ENCODE measurements around the gene WDR90. TPM values are rescaled to one million over a fixed set of nuclear protein-coding genes. Genes with fewer than 3 reads are reported as not detected.

The WDR90 gene
- total and polyA plus RNA-seq, 10 of the 15 experiments (the other 5 are each of a cell fraction or from before 2014, with no cell fraction given): 2.0 to 65.0 (median 16.7) TPM

- CTCF ChIA-PET: no interaction called here
- BruUV-seq (replicated peaks): no TSS peak
- intact Hi-C loops (cut with micrococcal nuclease; ENCODE audit: unreplicated experiment) (no loop called here), in situ Hi-C loops (cut with MboI) (no loop called here)
- Histone ChIP-seq H3K36me3 (ENCODE audit: control insufficient read depth in 2 of 2, insufficient read depth in 2 of 2, low read length in 1 of 2) (peaks cover 0 to 4% of the 10 kb centered on the region in 2 experiments; a peak in 3 of 4 replicates), H3K4me2 (ENCODE audit: control insufficient read depth, insufficient read depth) (no peak overlapping the region), H3K9ac (ENCODE audit: control insufficient read depth, insufficient read depth, low read length) (no peak overlapping the region), H3K27ac (ENCODE audit: control insufficient read depth, insufficient read depth) (no peak overlapping the region), H3K27me3 (replicated peaks in 1 of 2; ENCODE audit: control insufficient read depth in 2 of 2, insufficient read depth in 2 of 2, low read length in 1 of 2) (no peaks in the 10 kb centered on the region), H3K4me3 (no peak overlapping the region), H4K20me1 (ENCODE audit: control insufficient read depth, insufficient read depth) (no peaks in the 10 kb centered on the region), H3K79me2 (ENCODE audit: control insufficient read depth, insufficient read depth, low read length) (peaks cover 14% of the 10 kb centered on the region), H3K9me3 (replicated peaks; ENCODE audit: control insufficient read depth, insufficient read depth, low read length) (no peaks in the 10 kb centered on the region), H3K4me1 (ENCODE audit: control insufficient read depth, insufficient read depth, low read length) (peaks cover 4% of the 10 kb centered on the region), H2AFZ (ENCODE audit: control insufficient read depth, low read depth, low read length) (no peak overlapping the region)
- 99% methylated on average over 42 of the region's 67 CpGs for WGBS (ENCODE audit: insufficient coverage, insufficient replicate concordance, low lambda C conversion rate, missing lambda C conversion rate)
- ATAC-seq: no peak
- RAD21 ChIA-PET (ENCODE audit: unreplicated experiment): no interaction called here
- no peak for DNase-seq (ENCODE audit: low read depth, low spot score)
- SMC1A ChIA-PET (ENCODE audit: uncharacterized antibody, unreplicated experiment): no interaction called here
- POLR2A ChIA-PET: no interaction called here
- no peak for FAIRE-seq
- TF ChIP-seq POLR2A (IDR thresholded peaks at IDR 0.05; ENCODE audit: low read depth, low read length) (peak; percentile 37), SRF (IDR thresholded peaks at IDR 0.05; ENCODE audit: low read depth in 2 of 2, low read length in 2 of 2) (no peak)
These were observed 16.5 kb upstream of the WDR90 start for GRCh38 chr16:632486-633335.

DNA sequence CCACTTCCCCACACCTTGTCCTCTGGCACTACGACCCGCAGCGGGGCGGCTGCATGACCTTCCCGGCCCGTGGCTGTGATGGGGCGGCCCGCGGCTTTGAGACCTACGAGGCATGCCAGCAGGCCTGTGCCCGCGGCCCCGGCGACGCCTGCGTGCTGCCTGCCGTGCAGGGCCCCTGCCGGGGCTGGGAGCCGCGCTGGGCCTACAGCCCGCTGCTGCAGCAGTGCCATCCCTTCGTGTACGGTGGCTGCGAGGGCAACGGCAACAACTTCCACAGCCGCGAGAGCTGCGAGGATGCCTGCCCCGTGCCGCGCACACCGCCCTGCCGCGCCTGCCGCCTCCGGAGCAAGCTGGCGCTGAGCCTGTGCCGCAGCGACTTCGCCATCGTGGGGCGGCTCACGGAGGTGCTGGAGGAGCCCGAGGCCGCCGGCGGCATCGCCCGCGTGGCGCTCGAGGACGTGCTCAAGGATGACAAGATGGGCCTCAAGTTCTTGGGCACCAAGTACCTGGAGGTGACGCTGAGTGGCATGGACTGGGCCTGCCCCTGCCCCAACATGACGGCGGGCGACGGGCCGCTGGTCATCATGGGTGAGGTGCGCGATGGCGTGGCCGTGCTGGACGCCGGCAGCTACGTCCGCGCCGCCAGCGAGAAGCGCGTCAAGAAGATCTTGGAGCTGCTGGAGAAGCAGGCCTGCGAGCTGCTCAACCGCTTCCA, 15.7 kb upstream of the WDR90 start:
- ChIA-PET POLR2A (no interaction called here), RAD21 (ENCODE audit: unreplicated experiment) (no interaction called here), SMC1A (ENCODE audit: uncharacterized antibody, unreplicated experiment) (no interaction called here), CTCF (no interaction called here)
- FAIRE-seq (no peak), DNase-seq (ENCODE audit: low read depth, low spot score) (no peak), ATAC-seq (no peak)
- no peak overlapping the region for H3K9ac ChIP-seq (ENCODE audit: control insufficient read depth, insufficient read depth, low read length)
- H3K4me2 ChIP-seq (ENCODE audit: control insufficient read depth, insufficient read depth): no peak overlapping the region
- no TSS peak for BruUV-seq (replicated peaks)
- intact Hi-C loops (cut with micrococcal nuclease; ENCODE audit: unreplicated experiment) (no loop called here), in situ Hi-C loops (cut with MboI) (no loop called here)
- H3K27me3 ChIP-seq (replicated peaks in 1 of 2; ENCODE audit: control insufficient read depth in 2 of 2, insufficient read depth in 2 of 2, low read length in 1 of 2): no peaks in the 10 kb centered on the region
- no peak overlapping the region for H2AFZ ChIP-seq (ENCODE audit: control insufficient read depth, low read depth, low read length)
- H3K9me3 ChIP-seq (replicated peaks; ENCODE audit: control insufficient read depth, insufficient read depth, low read length): no peaks in the 10 kb centered on the region
- H3K79me2 ChIP-seq (ENCODE audit: control insufficient read depth, insufficient read depth, low read length): peaks cover 14% of the 10 kb centered on the region
- H3K27ac ChIP-seq (ENCODE audit: control insufficient read depth, insufficient read depth): no peak overlapping the region
- WGBS (ENCODE audit: insufficient coverage, insufficient replicate concordance, low lambda C conversion rate, missing lambda C conversion rate): 98% methylated on average over 70 of the region's 74 CpGs
- H3K4me3 ChIP-seq: no peak overlapping the region
- H3K36me3 ChIP-seq (ENCODE audit: control insufficient read depth in 2 of 2, insufficient read depth in 2 of 2, low read length in 1 of 2): peaks cover 0 to 4% of the 10 kb centered on the region in 2 experiments; a peak in 3 of 4 replicates
- H4K20me1 ChIP-seq (ENCODE audit: control insufficient read depth, insufficient read depth): no peaks in the 10 kb centered on the region
- peaks cover 5% of the 10 kb centered on the region for H3K4me1 ChIP-seq (ENCODE audit: control insufficient read depth, insufficient read depth, low read length)
- TF ChIP-seq POLR2AphosphoS2 (IDR thresholded peaks at IDR 0.05; ENCODE audit: low read depth, low read length) (no peak; the same call in 1 of the 2 replicates), IKZF2 (IDR thresholded peaks at IDR 0.05) (no peak), ZZZ3 (IDR thresholded peaks at IDR 0.05; ENCODE audit: control insufficient read depth, insufficient read length, low read depth) (no peak), IRF5 (IDR thresholded peaks at IDR 0.05; ENCODE audit: borderline replicate concordance) (no peak)
- TF ChIP-seq, protein P1, sequence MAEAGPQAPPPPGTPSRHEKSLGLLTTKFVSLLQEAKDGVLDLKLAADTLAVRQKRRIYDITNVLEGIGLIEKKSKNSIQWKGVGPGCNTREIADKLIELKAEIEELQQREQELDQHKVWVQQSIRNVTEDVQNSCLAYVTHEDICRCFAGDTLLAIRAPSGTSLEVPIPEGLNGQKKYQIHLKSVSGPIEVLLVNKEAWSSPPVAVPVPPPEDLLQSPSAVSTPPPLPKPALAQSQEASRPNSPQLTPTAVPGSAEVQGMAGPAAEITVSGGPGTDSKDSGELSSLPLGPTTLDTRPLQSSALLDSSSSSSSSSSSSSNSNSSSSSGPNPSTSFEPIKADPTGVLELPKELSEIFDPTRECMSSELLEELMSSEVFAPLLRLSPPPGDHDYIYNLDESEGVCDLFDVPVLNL (IDR thresholded peaks at IDR 0.05; ENCODE audit: low read depth, low read length): no peak
- TF ChIP-seq, protein P2, sequence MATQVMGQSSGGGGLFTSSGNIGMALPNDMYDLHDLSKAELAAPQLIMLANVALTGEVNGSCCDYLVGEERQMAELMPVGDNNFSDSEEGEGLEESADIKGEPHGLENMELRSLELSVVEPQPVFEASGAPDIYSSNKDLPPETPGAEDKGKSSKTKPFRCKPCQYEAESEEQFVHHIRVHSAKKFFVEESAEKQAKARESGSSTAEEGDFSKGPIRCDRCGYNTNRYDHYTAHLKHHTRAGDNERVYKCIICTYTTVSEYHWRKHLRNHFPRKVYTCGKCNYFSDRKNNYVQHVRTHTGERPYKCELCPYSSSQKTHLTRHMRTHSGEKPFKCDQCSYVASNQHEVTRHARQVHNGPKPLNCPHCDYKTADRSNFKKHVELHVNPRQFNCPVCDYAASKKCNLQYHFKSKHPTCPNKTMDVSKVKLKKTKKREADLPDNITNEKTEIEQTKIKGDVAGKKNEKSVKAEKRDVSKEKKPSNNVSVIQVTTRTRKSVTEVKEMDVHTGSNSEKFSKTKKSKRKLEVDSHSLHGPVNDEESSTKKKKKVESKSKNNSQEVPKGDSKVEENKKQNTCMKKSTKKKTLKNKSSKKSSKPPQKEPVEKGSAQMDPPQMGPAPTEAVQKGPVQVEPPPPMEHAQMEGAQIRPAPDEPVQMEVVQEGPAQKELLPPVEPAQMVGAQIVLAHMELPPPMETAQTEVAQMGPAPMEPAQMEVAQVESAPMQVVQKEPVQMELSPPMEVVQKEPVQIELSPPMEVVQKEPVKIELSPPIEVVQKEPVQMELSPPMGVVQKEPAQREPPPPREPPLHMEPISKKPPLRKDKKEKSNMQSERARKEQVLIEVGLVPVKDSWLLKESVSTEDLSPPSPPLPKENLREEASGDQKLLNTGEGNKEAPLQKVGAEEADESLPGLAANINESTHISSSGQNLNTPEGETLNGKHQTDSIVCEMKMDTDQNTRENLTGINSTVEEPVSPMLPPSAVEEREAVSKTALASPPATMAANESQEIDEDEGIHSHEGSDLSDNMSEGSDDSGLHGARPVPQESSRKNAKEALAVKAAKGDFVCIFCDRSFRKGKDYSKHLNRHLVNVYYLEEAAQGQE (IDR thresholded peaks at IDR 0.05; ENCODE audit: low read depth, low read length): no peak
